A549 (cell line): ENCODE data around the gene KCNJ10.

ENCODE experiments used
- BHLHE40 ChIP-seq: IDR thresholded peaks from 2 replicates; pipeline ENCODE4 v1.6.1; 2012; ENCODE audit warnings: low read depth, low read length, inconsistent platforms
- CEBPB ChIP-seq, 2 experiments: fragments of >200 bp in 1 of 2; sonication (Bioruptor Twin) in 1 of 2; formaldehyde crosslinking in 1 of 2; IDR thresholded peaks; 2 replicates each; pipeline ENCODE4 v1.6.1; 2012 to 2016
- CTCF ChIP-seq: fragments of >200 bp; sonication (Bioruptor Twin); formaldehyde crosslinking; IDR thresholded peaks from 3 replicates; pipeline ENCODE4 v1.5.1; 2016
- GATA3 ChIP-seq: IDR thresholded peaks from 2 replicates; pipeline ENCODE4 v1.6.1; 2012; ENCODE audit warnings: borderline replicate concordance
- JUNB ChIP-seq: fragments of >200 bp; sonication (Bioruptor Twin); formaldehyde crosslinking; IDR thresholded peaks from 2 replicates; pipeline ENCODE4 v1.6.1; 2016
- MAFK ChIP-seq: fragments of 450-650 bp; IDR thresholded peaks from 2 replicates; pipeline ENCODE4 v1.6.1; 2014; ENCODE audit not compliant: partially characterized antibody
- MAX ChIP-seq: IDR thresholded peaks from 2 replicates; pipeline ENCODE4 v1.6.1; 2012
- MYC ChIP-seq: IDR thresholded peaks from 2 replicates; pipeline ENCODE4 v1.6.1; 2012; ENCODE audit warnings: mild to moderate bottlenecking, inconsistent platforms, low read length, improper control_type of control experiment, borderline replicate concordance
- PBX3 ChIP-seq: IDR thresholded peaks from 2 replicates; pipeline ENCODE4 v1.6.1; 2012
- POLR2A ChIP-seq: IDR thresholded peaks from 2 replicates; pipeline ENCODE4 v1.6.1; 2012; ENCODE audit warnings: mild to moderate bottlenecking, low read length
- POLR2AphosphoS2 ChIP-seq: conservative IDR thresholded peaks from 2 replicates; pipeline ENCODE4 v1.6.1; 2012; ENCODE audit warnings: low read length, improper control_type of control experiment, inconsistent platforms
- RCOR1 ChIP-seq: fragments of 150-350 bp; IDR thresholded peaks from 2 replicates; pipeline ENCODE4 v1.6.1; 2014; ENCODE audit warnings: antibody characterized with exemption, low read length, low read depth
- RNF2 ChIP-seq: fragments of 200-600 bp; sonication (generic); IDR thresholded peaks from 2 replicates; pipeline ENCODE4 v1.6.1; 2016; ENCODE audit warnings: low read depth, mild to moderate bottlenecking, antibody characterized with exemption, moderate library complexity, borderline replicate concordance
- SMC3 ChIP-seq: fragments of >200 bp; sonication (Bioruptor Twin); formaldehyde crosslinking; IDR thresholded peaks from 3 replicates; pipeline ENCODE4 v1.6.1; 2018; ENCODE audit warnings: inconsistent platforms

- no peak for TF ChIP-seq RCOR1
- no peak for TF ChIP-seq SMC3
- TF ChIP-seq JUNB: no peak
- no peak for TF ChIP-seq CEBPB (IDR thresholded peaks at IDR 0.05)
- no peak for TF ChIP-seq CTCF
- no peak for TF ChIP-seq MAFK
- TF ChIP-seq POLR2AphosphoS2: no peak
- no peak for TF ChIP-seq GATA3
- TF ChIP-seq PBX3: no peak
- no peak for TF ChIP-seq POLR2A
- no peak for TF ChIP-seq RNF2
- no peak for TF ChIP-seq MAX
- TF ChIP-seq MYC: no peak
- no peak for TF ChIP-seq BHLHE40
These were observed 13.3 kb downstream of the KCNJ10 start for GRCh38 chr1:160056648-160057169.
